Glomerular endothelial cell (primary cell): ENCODE data around the gene SFR1. TPM values are rescaled to one million over a fixed set of nuclear protein-coding genes. Genes with fewer than 3 reads are reported as not detected.

Experiments
- DNase-seq: peaks from one replicate; pipeline ENCODE4 v3.0.0-alpha.2; 2011; ENCODE audit warnings: low read depth, low spot score; ENCODE audit errors: extremely low read depth
- total RNA-seq: library from RNA; depleted of rRNA; stranded (reverse); fragments of >200 nt; gene quantifications from 2 replicates; pipeline ENCODE4 v1.2.3, GENCODE V29; 2015

Gene SFR1, protein sequence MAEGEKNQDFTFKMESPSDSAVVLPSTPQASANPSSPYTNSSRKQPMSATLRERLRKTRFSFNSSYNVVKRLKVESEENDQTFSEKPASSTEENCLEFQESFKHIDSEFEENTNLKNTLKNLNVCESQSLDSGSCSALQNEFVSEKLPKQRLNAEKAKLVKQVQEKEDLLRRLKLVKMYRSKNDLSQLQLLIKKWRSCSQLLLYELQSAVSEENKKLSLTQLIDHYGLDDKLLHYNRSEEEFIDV
- total RNA-seq, result 8.6 and 9.3 TPM in 2 replicates

DNA sequence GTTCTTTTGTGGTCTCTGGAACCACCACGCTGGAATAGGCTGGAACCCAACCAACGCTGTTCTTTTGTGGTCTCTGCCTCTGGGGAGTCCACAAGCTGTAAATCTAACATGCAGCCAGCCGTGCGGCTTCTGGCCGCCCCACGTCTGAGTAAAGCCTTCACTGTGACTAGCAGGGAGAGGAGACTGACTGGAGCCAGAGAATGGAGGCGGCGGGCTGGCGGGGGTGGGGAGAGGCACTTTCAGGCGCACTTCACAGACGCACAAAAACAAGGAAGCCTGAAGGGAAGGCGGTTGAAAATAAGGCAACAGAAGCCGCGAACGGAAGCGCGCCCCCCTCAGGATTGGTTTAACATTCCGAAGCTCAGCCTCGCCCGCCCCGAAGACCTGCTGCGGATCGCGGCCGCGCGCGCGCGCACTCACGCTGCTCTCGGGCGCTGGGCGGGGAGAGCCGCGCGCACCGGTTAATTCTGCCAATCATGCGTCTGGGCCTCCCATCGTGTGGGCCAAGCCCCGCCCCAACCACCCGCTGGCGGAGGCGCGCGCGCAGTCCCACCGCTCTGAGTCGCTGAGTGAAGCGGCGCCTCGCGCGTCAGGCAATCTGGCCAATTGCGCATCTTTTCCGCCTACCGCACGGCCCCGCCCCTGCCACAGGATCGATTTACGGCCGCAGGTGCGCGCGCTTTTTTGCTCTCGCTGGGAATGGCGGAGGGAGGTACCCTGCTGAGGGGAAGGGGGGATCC, at the start of gene SFR1:
SFR1 (plus strand) TSS at position 687 of the 740 bp plus-strand sequence; CDS start at position 700, 13 bp downstream.
- peak; percentile 75 for DNase-seq

DNA sequence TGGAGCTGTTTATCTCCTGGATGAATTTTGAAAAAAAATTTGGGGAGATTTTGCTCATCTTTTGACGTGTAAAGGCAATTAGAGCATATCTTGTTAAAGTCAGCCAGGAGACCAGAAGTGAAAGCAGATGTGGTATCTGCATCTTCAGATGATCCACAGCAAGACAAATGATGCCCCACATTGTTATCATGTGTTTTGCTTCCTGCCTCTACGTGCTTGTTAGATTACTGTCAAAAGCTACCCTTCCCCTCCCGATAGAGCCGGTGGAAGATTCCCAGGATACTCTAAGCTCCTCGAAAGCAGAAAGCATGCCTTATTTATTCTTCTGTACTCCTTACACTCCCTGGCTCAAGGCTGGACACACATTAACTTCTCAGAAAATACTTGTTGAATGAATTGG, 49.2 kb upstream of the SFR1 start:
- no peak for DNase-seq

DNA sequence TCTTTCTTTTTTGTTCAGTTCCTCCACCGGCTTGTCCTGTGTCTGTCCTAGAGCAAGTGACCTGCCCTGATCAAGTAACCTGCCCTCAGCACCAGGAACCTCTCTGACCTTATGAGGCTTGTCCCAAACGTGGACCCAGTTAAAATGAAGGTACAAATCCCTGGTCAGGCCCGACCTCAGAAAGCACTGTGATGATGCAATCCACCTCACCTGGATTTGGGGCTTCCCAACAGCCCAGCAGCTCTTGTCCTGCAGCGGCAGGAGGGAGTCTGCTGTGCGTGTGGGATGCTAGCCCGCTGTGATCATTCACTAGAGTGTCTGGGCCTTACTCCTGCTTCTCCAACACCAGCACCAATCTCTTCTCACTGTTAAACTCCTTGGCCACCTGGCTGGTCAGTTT, 47.5 kb upstream of the SFR1 start:
- no peak for DNase-seq

DNA sequence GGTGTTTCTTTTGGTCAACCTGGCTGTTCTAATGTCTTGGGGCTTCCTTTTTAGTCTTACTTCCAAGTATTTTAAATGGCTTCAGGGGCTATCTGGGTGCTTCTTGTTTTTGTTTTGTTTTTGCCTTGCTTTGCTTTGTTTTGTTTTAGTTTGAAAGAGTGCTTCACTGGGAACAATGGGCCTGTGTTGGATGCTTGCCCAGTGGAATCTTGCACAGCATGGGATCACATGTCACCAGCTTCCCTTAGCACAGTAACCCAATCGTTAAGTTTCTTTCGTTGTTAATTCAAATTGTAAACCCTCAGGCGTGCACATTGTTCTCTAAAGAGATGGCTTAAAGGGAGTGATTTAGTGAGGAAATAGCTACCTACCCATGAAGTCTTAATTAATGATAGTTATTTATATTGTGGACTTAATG, 45.2 kb upstream of the SFR1 start:
- DNase-seq, result peak; percentile 91

DNA sequence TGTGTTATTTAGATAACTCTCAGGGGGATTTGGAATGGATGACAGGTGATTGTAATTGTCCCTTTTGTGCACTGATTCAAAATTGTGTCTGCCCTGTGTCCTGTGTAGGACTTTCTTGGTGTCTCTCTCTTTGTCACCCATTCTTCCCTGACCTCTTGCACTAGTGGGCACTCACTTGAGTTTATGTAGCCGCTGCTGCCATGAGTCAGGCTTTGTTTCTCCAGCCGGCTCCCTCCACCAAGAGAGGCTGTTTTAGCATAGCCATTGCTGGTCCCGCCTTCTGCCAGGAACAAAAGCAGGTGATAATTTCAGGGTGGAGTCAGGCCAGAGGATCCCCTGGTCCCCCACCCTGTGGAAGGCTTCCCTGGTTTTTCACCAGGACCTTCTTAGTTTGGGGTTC, 44.7 kb upstream of the SFR1 start:
- DNase-seq, result no peak

DNA sequence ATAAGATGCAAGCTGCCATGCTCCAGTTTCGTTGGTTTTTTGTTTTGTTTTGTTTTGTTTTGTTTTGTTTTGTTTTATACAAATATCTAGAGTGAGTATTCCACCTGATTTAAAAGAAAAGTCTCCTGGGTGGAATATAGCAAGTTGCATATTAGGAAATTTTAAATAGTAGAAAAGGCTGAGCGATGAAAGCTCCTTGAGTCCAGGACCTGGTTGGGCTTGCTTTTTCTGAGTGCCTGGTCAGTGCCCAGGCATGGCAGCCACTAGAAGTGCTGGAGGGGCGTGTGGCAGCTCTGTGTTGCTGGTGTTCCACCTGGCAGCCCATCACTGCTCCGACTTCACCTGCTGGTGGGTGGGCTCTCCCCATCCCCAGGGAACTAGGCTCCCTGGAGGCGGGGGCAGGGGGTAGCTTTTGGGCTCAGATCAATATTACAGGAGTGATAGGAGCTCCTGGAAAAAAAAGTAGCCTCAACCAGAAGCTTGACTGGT, 44.3 kb upstream of the SFR1 start:
- DNase-seq, result no peak

DNA sequence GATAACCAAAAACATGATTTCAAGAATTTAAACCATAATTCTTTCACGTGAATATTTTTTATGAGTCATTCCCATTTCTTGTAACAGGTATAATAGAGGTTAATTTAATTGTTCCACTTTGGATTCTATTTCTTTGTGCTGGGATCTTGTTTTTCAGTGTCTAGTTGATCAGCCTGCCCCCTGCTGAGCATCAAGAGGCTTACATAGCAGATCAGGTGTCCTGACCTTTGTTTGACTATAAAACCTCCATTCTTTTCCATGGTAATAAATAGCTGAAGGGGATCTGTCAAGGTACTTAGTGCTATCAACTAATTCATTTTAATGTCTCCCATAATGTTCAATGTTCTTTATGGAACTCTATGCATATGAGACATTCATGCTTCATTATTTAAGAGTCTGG, 41.2 kb upstream of the SFR1 start:
- no peak for DNase-seq

DNA sequence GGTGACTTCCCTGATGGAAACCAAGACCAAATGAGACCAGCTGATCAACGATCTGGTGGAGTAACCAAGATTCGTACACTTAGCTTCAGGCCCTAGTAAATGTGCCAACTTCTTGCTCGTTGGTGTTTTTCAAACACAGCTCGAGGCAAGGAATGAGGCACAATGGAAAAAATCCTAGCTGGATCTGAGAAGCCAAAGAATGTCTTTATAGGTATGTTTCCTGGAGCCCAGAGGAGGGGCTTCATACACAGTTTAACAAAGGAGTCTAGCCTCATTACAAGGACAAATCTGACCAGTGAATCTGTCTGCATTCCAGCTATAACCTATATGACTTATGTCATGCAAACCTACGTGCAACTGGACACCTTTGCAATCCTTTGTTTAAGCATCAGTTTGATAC, 40.0 kb upstream of the SFR1 start:
- no peak for DNase-seq

DNA sequence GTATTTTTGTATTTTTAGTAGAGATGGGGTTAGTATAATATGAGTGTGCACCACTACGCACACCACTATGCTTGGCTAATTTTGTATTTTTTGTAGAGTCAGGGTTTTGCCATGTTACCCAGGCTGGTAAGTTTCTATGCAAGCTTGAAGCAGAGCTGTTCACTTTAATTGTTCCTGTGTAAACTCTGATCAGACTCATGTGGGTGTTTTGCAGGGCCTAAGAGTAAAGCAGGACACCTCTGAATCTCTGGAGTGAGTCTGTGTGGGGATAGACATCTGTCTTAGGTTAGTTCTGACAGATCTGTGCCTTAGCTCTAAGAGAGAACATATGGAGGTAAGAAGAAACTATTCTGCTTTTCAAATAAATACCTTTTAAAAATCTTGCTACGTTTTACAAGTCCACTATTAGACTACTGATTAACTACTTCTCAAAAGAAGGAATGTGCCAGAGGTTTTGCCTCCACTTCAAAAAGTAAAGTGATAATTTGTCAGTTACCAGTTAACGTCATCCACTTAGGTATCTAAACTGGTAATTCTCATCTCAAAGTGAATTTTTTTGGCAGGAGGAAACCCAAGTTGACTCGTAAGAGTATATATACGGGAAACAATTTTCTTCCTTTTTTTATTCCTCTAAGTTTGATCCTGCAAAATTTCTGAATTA, 37.4 kb upstream of the SFR1 start:
- no peak for DNase-seq

DNA sequence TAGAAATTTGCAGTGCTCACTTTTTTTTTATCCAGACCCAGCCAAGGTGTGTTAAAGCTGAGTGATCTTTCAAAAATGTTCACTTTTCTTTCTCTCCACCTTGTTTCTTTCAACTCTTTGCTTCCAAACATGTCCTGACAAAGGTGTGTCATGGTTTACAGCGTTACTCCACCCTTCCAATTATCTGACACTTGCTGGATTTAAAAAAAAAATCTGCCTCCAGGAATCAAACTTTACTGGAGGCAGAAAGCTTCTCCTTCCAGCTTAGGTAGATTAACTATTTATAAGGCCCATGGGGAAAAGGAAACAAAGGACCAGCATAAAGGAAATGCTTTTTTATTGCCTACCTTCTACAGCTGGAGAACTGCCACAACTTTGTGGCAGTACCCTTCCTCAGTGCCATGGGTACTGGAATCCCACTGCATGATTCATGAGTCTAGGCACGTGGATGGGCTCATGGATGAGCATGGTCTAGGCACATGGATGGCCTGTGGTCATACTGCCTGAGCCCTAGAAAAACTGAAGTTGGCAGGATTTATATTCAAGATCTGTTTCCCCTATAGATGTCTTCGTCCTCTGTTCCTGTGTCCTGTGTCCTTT, 36.1 kb upstream of the SFR1 start, which contains the start of gene COL17A1:
COL17A1 (minus strand) TSS at position 80 of the 600 bp plus-strand sequence. CDS start 5,207 bp downstream, outside the sequence.
- no peak for DNase-seq

DNA sequence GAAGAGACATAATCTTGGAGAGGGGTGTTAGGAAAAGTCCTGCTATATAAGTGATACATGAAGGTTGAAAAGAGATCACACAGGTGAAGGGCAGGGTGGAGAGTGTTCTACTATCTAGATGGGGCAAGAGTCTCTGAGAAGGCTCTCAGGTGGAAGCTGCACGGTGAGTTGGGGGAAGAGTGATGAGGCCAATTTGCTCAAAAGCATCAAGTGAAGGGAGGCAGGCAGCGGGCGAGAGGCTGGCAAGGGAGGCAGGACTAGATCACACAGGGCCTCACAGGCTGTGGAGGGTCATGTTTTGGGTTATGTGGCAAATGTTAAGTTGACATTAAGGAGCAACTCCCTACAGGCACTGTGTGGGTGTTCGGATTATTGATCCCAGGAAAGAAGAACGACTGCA, 33.7 kb upstream of the SFR1 start:
- no peak for DNase-seq

DNA sequence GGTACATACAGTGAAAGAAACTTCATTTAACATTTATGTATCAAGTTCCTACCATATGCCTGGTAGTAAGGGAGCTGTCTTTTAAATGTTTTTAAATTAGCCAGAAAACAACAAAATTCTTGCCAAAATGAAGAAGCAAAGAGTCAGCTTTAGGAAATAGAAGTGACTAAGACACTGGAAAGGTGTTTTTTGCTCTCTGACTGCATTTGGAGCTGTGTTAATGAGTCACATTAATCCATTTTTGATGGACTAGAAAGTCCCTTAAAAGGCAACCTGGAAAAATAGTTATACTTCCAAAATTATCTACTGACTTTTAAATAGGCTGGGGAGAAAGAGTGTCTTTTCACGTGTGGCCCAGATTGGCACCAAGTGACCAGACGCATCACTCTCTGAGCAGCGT, 32.4 kb upstream of the SFR1 start:
- no peak for DNase-seq

DNA sequence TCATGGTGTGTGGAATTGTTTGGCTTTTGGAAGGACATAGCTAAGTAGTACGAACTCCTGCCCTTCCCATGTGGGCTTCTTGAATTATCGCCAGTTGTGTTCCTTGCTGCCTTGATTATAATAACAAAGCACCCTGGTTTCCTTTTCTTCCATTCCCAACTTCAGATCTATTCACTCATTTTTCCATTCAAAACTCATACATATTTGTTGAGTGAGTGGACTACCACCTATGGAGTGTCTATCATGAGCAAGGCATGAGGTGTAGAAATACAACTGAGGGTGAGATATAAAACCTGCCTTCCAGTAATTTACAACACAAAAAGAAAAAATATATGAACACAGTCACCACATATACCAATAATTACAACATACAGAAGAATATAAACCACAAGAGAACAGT, 31.4 kb upstream of the SFR1 start:
- no peak for DNase-seq

DNA sequence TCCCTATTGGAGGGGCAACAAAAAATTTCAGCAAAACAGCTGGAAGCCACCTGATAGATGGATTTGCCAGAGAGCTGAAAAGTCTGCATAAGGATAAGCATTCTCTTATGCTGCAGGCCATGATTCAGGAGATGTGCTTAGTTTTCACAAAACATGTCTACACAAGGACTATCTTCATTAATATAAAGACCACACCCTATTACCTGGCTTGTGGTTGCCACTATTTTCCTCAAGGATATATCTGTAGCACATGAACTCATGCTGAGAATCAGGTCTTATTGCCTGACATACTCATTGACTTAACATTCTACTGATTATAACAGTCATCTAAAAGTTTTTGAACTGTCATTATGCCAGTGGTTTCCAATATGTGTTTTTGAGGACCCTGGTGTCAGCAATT, 29.2 kb upstream of the SFR1 start:
- DNase-seq, result no peak

DNA sequence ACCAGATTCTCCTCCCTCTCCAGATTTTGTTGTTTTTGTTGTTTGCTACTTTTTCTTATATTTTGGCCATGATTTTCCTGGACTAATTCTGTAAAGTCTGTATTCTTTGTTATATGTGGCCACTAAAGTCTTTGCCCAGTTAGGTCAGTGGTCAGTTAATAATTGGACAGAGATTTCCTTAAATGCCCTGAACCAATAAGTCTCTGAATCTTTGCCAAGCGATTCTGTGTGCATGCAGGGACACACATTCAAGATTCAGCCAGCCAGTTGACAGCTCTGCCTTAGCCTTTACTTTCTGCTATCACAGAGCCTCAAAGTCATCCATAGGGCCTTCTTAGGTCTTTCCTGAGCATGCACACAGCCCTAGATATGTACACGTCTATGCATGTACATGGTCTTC, 25.3 kb upstream of the SFR1 start:
- DNase-seq, result no peak

DNA sequence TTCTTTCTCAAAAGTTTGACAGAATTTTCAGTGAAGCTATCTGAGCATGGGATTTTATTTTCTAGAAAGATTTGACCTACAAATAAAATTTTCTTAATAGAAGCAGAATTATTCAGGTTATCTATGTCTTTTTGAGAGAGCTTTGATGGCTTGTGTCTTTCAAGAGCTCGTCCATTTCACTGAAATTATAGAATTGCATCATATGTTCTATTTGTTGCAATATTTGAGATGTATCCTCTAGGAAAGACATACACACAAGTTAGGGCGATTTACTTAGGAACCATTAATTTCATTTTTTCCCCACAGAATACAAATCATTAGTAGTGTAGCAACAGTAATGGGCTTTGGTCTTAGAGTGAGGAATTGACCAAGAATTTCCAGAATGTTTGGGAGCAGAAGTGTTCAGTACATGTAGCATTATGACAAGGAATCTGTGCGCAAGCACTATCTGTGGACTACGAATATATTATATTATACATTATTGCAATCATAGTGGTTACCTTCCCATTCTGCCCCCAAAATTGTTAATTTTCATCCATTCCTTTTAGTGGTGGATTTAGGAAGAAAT, 23.5 kb upstream of the SFR1 start:
- no peak for DNase-seq

DNA sequence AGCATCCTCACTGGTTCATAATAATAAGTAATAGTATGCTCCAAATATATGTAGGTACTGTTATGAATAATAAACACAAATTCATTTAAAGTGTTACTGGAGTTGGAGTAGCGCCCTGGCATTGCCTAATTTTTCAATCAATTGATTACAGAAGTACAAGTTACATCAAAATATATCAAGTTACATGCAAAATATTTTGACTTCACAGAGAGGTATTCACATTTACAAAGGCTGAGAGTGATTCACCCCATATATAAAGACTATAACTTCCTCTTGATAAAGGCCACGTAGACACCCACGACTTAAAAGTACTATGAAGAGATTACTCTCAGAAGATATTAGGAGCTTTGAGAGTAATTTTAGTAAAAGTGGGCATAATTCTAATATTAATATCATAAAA, 22.7 kb upstream of the SFR1 start:
- DNase-seq, result no peak

DNA sequence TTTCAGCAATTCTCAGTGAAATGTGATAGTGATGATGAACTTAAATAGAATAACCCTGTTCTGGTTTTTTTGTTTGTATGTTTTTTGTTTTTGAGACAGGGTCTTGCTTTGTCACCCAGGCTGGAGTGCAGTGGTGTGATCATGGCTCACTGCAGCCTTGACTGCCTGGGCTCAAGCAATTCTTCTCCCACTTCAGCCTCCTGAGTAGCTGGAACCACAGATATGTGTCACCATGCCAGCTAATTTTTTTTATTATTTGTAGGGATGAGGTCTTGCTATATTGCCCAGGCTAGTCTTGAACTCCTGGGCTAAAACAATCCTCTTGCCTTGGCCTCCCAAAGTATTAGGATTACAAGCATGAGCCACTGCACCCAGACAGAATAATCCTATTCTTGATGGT, 22.0 kb upstream of the SFR1 start:
- no peak for DNase-seq

DNA sequence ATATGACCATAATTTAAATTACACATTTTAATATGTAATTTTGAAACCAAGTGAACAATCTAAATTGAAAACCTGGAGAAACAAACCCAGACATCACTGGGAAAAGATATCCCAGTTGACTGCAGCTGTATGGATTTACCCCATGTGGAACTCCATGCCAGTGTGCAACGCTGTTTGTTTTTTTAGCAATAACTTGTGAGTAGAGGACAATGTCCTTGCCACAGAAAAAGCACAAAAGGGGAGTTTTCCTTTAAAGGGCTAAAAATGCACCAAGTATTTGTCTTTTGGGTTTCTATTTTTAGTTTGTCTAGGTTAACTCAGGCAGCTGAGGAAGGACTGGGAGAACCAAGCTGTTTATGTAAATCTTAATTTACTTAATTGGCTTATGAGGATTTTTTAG, 21.2 kb upstream of the SFR1 start:
- no peak for DNase-seq

DNA sequence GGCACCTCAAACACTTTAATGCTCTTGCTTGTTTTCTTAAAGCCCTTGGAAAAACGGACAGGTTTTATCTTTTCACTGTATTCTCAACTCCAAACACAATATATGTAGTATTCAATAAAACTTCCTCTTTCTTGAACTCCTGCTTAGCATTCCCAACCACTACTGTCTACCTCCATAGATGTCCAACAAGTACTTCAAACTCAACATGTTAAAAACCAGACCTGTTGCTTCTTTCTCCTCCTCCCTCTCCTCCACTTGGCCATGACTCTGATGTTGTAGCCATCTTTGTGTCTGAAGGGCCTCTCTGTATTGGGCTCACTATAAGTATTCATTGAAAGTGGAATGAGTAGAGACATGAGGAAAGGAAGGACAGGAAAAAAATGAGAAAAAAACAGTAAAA, 20.1 kb upstream of the SFR1 start:
- DNase-seq, result no peak

DNA sequence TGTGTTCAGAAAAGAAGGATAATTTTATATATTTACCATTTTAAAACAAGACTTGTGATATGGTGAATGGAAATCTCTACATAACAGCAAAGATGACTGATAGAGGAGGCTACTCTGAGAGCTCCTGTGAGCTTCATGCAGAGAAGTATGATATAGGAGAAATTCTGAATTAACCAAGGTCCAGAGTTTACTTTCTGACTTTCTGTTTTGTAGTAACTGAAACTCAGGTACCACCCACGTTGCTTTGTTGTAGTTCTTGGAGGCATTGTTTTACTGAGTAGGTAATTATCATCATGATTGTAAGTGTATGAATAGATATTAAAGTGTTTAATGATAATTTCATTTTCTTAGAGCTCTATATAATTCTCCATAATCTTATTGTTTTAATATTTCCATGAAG, 18.0 kb upstream of the SFR1 start:
- DNase-seq, result no peak
